ENCODE results near the gene LDHAL6B. TPM values are rescaled to one million over a fixed set of nuclear protein-coding genes. Genes with fewer than 3 reads are reported as not detected.

Gene LDHAL6B
- polyA plus RNA-seq, 1 donor (not counting 4 experiments of a cell fraction or from before 2014, with no cell fraction given): not detected

DNA sequence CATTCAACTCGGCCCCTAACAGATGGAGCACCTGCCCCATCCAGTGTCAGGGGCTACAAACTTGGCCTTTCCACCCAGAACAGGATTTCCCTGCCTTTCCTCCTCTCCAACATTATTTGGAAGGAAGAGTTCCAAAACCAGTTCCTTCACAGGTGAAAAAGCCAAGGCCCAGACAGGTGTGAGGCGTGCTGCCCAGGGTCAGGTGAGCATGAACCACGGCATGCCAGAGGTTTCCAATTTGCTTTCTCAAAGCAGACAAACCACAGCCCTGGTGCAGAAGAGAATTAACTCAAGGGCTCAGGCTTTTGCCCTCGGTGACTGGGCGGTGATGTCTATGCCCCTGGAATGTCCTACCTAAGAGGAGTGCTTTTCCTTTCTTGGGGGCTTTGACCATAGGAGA, 43.2 kb downstream of the LDHAL6B start:
- peaks cover 2% of the 10 kb centered on the region for H4K20me1 ChIP-seq (ENCODE audit: control insufficient read depth, extremely low read depth, insufficient read depth, low read length)
- H3K27me3 ChIP-seq (ENCODE audit: control insufficient read depth, extremely low read depth, insufficient read depth, low read length): no peaks in the 10 kb centered on the region
- no peak overlapping the region for H3K4me2 ChIP-seq (ENCODE audit: control insufficient read depth, extremely low read depth, insufficient read depth, low read depth, low read length)
- H3K4me3 ChIP-seq (ENCODE audit: control insufficient read depth in 2 of 3, extremely low read depth in 1 of 3, insufficient read depth in 2 of 3, low read depth in 1 of 3, low read length in 3 of 3): no peak overlapping the region
- peaks cover 19 to 39% of the 10 kb centered on the region in 2 experiments for H3K36me3 ChIP-seq (ENCODE audit: control insufficient read depth in 2 of 2, extremely low read depth in 1 of 2, insufficient read depth in 2 of 2, low read length in 2 of 2)
- no peaks in the 10 kb centered on the region for H3K9me1 ChIP-seq (ENCODE audit: control insufficient read depth, extremely low read depth, insufficient read depth, low read length)
- H3K4me1 ChIP-seq (ENCODE audit: control insufficient read depth, extremely low read depth, insufficient read depth, low read length): no peaks in the 10 kb centered on the region
- dilution Hi-C loops (cut with MboI; ENCODE audit: extremely low pct_ligation_motif_present, low sequenced_read_pairs): no loop called here
- H3K27ac ChIP-seq (ENCODE audit: control insufficient read depth, insufficient read depth, low read length): no peak overlapping the region
- no peak for DNase-seq (ENCODE audit: low read depth, low spot score)
- H3K9me3 ChIP-seq (ENCODE audit: control insufficient read depth, low read depth, low read length): no peaks in the 10 kb centered on the region
- H3K79me2 ChIP-seq (ENCODE audit: control insufficient read depth, insufficient read depth, low read length): peaks cover 48% of the 10 kb centered on the region
- no peak for TF ChIP-seq EZH2 (IDR thresholded peaks at IDR 0.05; ENCODE audit: low read length)
- TF ChIP-seq, protein P1, sequence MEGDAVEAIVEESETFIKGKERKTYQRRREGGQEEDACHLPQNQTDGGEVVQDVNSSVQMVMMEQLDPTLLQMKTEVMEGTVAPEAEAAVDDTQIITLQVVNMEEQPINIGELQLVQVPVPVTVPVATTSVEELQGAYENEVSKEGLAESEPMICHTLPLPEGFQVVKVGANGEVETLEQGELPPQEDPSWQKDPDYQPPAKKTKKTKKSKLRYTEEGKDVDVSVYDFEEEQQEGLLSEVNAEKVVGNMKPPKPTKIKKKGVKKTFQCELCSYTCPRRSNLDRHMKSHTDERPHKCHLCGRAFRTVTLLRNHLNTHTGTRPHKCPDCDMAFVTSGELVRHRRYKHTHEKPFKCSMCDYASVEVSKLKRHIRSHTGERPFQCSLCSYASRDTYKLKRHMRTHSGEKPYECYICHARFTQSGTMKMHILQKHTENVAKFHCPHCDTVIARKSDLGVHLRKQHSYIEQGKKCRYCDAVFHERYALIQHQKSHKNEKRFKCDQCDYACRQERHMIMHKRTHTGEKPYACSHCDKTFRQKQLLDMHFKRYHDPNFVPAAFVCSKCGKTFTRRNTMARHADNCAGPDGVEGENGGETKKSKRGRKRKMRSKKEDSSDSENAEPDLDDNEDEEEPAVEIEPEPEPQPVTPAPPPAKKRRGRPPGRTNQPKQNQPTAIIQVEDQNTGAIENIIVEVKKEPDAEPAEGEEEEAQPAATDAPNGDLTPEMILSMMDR (optimal IDR thresholded peaks at IDR 0.05 in 1 of 3, IDR thresholded peaks at IDR 0.05 in 1 of 3, conservative IDR thresholded peaks at IDR 0.05 in 1 of 3; ENCODE audit: extremely low read depth in 1 of 3, insufficient read depth in 2 of 3, low read length in 3 of 3): no peak
- H3K9ac ChIP-seq (ENCODE audit: control insufficient read depth, extremely low read depth, insufficient read depth, low read length): no peak overlapping the region
- FAIRE-seq: no peak
- no peak overlapping the region for H2AFZ ChIP-seq (ENCODE audit: control insufficient read depth, low read length)

DNA sequence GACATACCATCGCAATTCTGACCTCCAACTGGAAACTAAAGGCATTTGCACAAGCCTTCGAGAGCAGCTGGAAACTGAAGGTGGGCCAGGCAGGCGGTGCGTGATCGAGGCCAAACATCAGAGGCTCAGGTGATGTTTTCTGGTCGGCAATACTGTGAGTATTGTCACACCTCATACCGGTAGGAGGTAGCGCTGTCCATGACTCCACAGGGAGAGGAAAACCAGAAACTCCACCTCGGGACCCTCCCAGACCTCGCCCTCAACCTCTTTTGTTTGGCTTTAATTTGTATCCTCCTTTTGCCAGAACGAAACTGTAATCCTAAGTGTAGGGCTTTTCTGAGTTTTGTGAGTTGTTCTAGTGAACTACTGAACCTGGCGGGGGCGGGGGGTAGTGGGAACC, 43.6 kb downstream of the LDHAL6B start:
- no peak overlapping the region for H3K4me2 ChIP-seq (ENCODE audit: control insufficient read depth, extremely low read depth, insufficient read depth, low read depth, low read length)
- no peak overlapping the region for H3K4me3 ChIP-seq (ENCODE audit: control insufficient read depth in 2 of 3, extremely low read depth in 1 of 3, insufficient read depth in 2 of 3, low read depth in 1 of 3, low read length in 3 of 3)
- no peak overlapping the region for H2AFZ ChIP-seq (ENCODE audit: control insufficient read depth, low read length)
- no peaks in the 10 kb centered on the region for H3K9me1 ChIP-seq (ENCODE audit: control insufficient read depth, extremely low read depth, insufficient read depth, low read length)
- H3K4me1 ChIP-seq (ENCODE audit: control insufficient read depth, extremely low read depth, insufficient read depth, low read length): no peaks in the 10 kb centered on the region
- H3K27ac ChIP-seq (ENCODE audit: control insufficient read depth, insufficient read depth, low read length): no peak overlapping the region
- peaks cover 2% of the 10 kb centered on the region for H4K20me1 ChIP-seq (ENCODE audit: control insufficient read depth, extremely low read depth, insufficient read depth, low read length)
- peaks cover 20 to 36% of the 10 kb centered on the region in 2 experiments for H3K36me3 ChIP-seq (ENCODE audit: control insufficient read depth in 2 of 2, extremely low read depth in 1 of 2, insufficient read depth in 2 of 2, low read length in 2 of 2)
- no peak overlapping the region for H3K9ac ChIP-seq (ENCODE audit: control insufficient read depth, extremely low read depth, insufficient read depth, low read length)
- peaks cover 46% of the 10 kb centered on the region for H3K79me2 ChIP-seq (ENCODE audit: control insufficient read depth, insufficient read depth, low read length)
- TF ChIP-seq EZH2 (IDR thresholded peaks at IDR 0.05; ENCODE audit: low read length): no peak
- TF ChIP-seq, protein P1 (optimal IDR thresholded peaks at IDR 0.05 in 1 of 3, IDR thresholded peaks at IDR 0.05 in 1 of 3, conservative IDR thresholded peaks at IDR 0.05 in 1 of 3; ENCODE audit: extremely low read depth in 1 of 3, insufficient read depth in 2 of 3, low read length in 3 of 3): no peak
- DNase-seq (ENCODE audit: low read depth, low spot score) (no peak), FAIRE-seq (no peak)
- H3K27me3 ChIP-seq (ENCODE audit: control insufficient read depth, extremely low read depth, insufficient read depth, low read length): no peaks in the 10 kb centered on the region
- dilution Hi-C loops (cut with MboI; ENCODE audit: extremely low pct_ligation_motif_present, low sequenced_read_pairs): no loop called here
- H3K9me3 ChIP-seq (ENCODE audit: control insufficient read depth, low read depth, low read length): no peaks in the 10 kb centered on the region

Measured in keratinocyte (primary cell).